K562 (cell line): ENCODE results near the gene PARD3B. TPM values are rescaled to one million over a fixed set of nuclear protein-coding genes. Genes with fewer than 3 reads are reported as not detected.
A peak's percentile ranks its signal among the peaks of the same experiment; 100 is the strongest.

Experiments
- FOXA1 ChIP-seq: fragments of 450-650 bp; IDR thresholded peaks from 2 replicates; pipeline ENCODE4 v1.6.1; 2016; ENCODE audit warnings: mild to moderate bottlenecking, borderline replicate concordance
- JUND ChIP-seq, 2 experiments: IDR thresholded peaks; 2 replicates in 1 of 2; 3 replicates in 1 of 2; pipeline ENCODE4 v1.6.1; 2011; ENCODE audit warnings: borderline replicate concordance in 2 of 2, low read depth in 2 of 2, low read length in 2 of 2, improper control_type of control experiment in 1 of 2, missing biosample characterization in 1 of 2, missing genetic modification characterization in 1 of 2, missing genetic modification reagents in 1 of 2
- MGA ChIP-seq: fragments of 450-650 bp; IDR thresholded peaks from 2 replicates; pipeline ENCODE4 v1.6.1; 2016; ENCODE audit warnings: mild to moderate bottlenecking, moderate library complexity
- SMARCA4 ChIP-seq: fragments of 450-650 bp; IDR thresholded peaks from 2 replicates; pipeline ENCODE4 v1.6.1; 2016
- polyA plus RNA-seq, 8 experiments: library from polyadenylated mRNA; depleted of rRNA in 4 of 8; stranded (reverse) in 5 of 8; unstranded in 3 of 8; fragments of >200 nt; fragmentation: Nextera tagmentation in 2 of 8; fragmentation: Illumina TruSeq in 1 of 8; extraction: Ambion mirVana in 2 of 8; extraction: Trizol in 1 of 8; gene quantifications; 2 replicates each; pipeline versions ENCODE4 v1.2.1 to v1.2.3, GENCODE V29; 2011 to 2014; ENCODE audit warnings: inconsistent platforms in 1 of 8, missing spikeins in 1 of 8
- total RNA-seq, 7 experiments: library from RNA; depleted of rRNA in 6 of 7; stranded (reverse); fragments of >200 nt in 6 of 7; fragmentation: Illumina TruSeq in 2 of 7; extraction: Trizol in 2 of 7; gene quantifications; 2 replicates each; pipeline versions ENCODE4 v1.2.1 to v1.2.3, GENCODE V29; 2011 to 2021; ENCODE audit warnings: low replicate concordance in 1 of 7

The PARD3B gene
- total and polyA plus RNA-seq, 9 of the 15 experiments (the other 6 are each of a cell fraction or from before 2014, with no cell fraction given): 0.15 to 3.0 (median 1.1) TPM

DNA sequence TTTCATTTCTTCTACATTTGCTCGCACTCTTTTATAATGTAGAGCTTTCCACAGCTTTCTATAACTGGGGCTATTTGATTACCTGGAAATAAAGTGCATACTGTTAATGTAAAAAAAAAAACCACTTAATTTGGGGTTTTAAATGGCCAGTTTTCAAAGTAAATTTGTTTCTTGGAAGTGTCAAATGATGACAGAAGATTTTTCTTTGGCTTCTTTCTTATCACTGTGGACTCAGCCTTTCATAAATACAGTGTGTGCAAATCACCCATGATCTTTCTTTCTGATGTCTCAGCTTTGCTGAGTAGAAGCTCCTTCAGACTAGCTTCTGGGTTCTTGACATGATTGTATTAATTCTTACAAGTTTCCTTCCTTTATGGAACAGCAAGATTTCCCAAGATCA lies 525.6 kb downstream of the PARD3B start (continued):
- TF ChIP-seq MGA (no peak), FOXA1 (peak; percentile 58), JUND (IDR thresholded peaks at IDR 0.05; ENCODE audit: borderline replicate concordance, low read depth, low read length) (peak; percentile 35; the same call in 1 of the 2 replicates), JUND (tag; IDR thresholded peaks at IDR 0.05; ENCODE audit: borderline replicate concordance, low read depth, low read length) (no peak; the same call in 2 of the 3 replicates), SMARCA4 (peak; percentile 66)
- TF ChIP-seq, all 486 proteins: peak for 19
